Mucosa of rectum (tissue), 2 donors: ENCODE data around the gene ZNG1C.
"Not testable (repeated sequence)": the region's sequence is repeated elsewhere in the genome, so short reads cannot be mapped to it uniquely, and the experiment has no call there.

Experiments used
- H3K27ac ChIP-seq, 2 donors: one replicate each; pipeline ENCODE4 v1.7.0; 2013; ENCODE audit warnings: inconsistent platforms in 2 of 2, low read depth in 2 of 2, low read length in 2 of 2
- H3K27me3 ChIP-seq, 2 donors: one replicate each; pipeline ENCODE4 v1.7.0; 2013; ENCODE audit warnings: low read length in 2 of 2; ENCODE audit not compliant: control insufficient read depth in 2 of 2, insufficient read depth in 2 of 2
- H3K36me3 ChIP-seq, 2 donors: one replicate each; pipeline ENCODE4 v1.7.0; 2013; ENCODE audit warnings: low read length in 2 of 2; ENCODE audit not compliant: control insufficient read depth in 2 of 2, insufficient read depth in 2 of 2
- H3K4me1 ChIP-seq, 2 donors: one replicate each; pipeline ENCODE4 v1.7.0; 2013; ENCODE audit warnings: low read length in 2 of 2, mild to moderate bottlenecking in 1 of 2; ENCODE audit not compliant: control insufficient read depth in 2 of 2, insufficient read depth in 2 of 2
- H3K4me3 ChIP-seq, 2 donors: one replicate each; pipeline ENCODE4 v1.7.0; 2013; ENCODE audit warnings: low read length in 2 of 2
- H3K9ac ChIP-seq, 2 donors: one replicate each; pipeline ENCODE4 v1.7.0; 2013; ENCODE audit warnings: low read length in 2 of 2, low read depth in 1 of 2, mild to moderate bottlenecking in 1 of 2
- H3K9me3 ChIP-seq, 2 donors: one replicate each; pipeline ENCODE4 v1.7.0; 2013; ENCODE audit warnings: low read length in 2 of 2; ENCODE audit not compliant: control insufficient read depth in 2 of 2
- donor health status: healthy.
- donor health status: Normal muscosa, but diverticular disease.

Gene ZNG1C

DNA sequence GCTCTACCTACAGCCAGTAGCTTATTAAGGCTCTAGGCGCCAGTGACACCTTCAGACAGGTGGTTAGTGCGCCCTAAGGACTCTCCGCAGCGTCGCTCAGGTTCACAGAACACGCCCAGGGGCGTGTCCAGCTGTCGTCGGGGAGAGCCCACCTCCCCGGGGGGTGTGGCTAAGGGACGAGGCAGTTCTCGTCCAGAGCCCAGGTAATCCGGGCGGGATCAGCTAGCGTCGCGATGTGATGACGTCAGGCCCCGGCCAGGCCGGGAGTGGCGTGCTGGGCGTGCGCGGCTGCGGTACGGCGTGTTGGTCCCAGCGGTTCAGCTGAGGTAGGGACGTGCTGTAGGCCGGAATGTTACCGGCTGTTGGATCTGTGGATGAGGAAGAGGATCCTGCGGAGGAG lies at the start of gene ZNG1C:
ZNG1C (plus strand) TSS at position 301 of the 400 bp plus-strand sequence; CDS start at position 350, 49 bp downstream.
- not testable (repeated sequence) for H3K9me3 ChIP-seq, H3K4me3 ChIP-seq, H3K9ac ChIP-seq, H3K4me1 ChIP-seq, H3K36me3 ChIP-seq, H3K27ac ChIP-seq, H3K27me3 ChIP-seq

DNA sequence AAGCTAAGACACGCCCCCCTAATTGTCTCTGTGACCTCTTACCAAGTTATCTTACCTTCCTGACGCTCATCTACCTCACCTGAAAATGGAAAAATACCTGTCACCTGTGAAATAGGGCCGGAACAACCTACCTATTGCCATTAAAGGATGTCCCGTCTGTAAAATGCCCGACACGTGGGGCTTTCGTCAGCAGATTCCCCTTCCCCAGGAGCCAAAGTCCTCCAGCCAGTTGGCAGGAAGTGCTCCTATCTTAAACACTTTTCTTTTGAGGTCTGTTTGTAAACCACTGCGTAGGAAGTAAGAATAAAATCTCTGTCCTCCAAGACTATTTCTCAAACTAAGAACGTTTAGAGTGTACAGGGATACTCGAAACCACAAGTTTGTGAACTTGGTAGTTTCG lies 654 bp downstream of the ZNG1C start:
- H3K36me3 ChIP-seq, H3K4me1 ChIP-seq, H3K27me3 ChIP-seq, H3K4me3 ChIP-seq, H3K27ac ChIP-seq, H3K9me3 ChIP-seq, H3K9ac ChIP-seq: not testable (repeated sequence)

DNA sequence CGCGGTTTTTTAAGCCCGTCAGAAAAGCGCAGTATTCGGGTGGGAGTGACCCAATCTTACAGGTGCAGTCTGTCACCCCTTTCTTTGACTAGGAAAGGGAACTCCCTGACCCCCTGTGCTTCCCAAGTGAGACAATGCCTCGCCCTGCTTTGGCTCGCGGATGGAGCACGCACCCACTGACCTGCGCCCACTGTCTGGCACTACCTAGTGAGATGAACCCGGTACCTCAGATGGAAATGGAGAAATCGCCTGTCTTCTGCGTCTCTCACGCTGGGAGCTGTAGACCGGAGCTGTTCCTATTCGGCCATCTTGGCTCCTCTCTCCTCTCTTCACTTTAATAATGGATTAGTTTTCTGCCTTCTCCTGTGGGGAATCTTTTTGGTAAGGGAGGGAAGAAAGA lies 39.3 kb downstream of the ZNG1C start:
- H3K27ac ChIP-seq, H3K9ac ChIP-seq, H3K36me3 ChIP-seq, H3K9me3 ChIP-seq, H3K27me3 ChIP-seq, H3K4me3 ChIP-seq, H3K4me1 ChIP-seq: not testable (repeated sequence)

DNA sequence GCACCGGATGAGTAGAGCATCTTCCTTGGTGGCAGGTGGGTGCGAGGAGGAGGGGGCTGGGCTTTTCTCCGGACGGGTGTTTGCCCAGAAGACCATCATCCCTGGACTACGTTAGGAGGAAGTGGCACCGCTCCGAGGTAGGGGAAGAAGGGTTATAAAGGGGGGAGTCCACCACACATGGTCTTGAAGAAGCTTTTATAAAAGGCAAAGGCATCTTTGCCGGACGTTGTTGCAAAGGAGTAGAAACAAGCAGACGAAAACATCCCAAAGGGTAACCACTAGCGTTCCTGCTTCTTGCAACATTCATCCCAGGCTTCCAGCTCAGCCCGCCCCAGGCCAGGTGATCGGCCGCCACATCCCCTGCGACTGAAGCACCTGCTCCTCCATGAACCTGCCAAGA lies 60.8 kb downstream of the ZNG1C start, which contains the start of gene FOXD4L3:
FOXD4L3 (plus strand) TSS at position 301 of the 400 bp plus-strand sequence; CDS start at position 386, 85 bp downstream.
- not testable (repeated sequence) for H3K36me3 ChIP-seq, H3K27ac ChIP-seq

DNA sequence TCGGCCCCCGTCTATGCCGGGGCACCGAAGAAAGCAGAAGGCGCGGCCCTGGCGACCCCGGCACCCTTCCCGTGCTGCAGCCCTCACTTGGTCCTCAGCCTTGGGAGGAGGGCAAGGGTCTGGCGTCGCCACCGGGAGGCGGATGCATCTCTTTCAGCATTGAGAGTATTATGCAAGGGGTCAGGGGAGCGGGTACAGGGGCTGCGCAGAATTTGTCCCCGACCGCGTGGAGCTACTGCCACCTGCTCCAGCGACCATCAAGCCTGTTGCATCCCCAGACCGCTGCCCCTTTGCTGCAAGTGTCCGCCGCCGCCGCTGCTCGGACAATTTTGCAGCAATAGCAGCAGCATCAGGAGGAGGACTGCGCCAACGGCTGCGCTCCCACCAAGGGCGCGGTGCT lies 62.0 kb downstream of the ZNG1C start:
- not testable (repeated sequence) for H3K36me3 ChIP-seq, H3K27me3 ChIP-seq, H3K4me1 ChIP-seq, H3K9ac ChIP-seq, H3K4me3 ChIP-seq, H3K9me3 ChIP-seq, H3K27ac ChIP-seq

More for the DNA sequence above, 60.8 kb downstream of the ZNG1C start, which contains the start of gene FOXD4L3:
- not testable (repeated sequence) for H3K9ac ChIP-seq, H3K27me3 ChIP-seq, H3K4me3 ChIP-seq, H3K4me1 ChIP-seq, H3K9me3 ChIP-seq

DNA sequence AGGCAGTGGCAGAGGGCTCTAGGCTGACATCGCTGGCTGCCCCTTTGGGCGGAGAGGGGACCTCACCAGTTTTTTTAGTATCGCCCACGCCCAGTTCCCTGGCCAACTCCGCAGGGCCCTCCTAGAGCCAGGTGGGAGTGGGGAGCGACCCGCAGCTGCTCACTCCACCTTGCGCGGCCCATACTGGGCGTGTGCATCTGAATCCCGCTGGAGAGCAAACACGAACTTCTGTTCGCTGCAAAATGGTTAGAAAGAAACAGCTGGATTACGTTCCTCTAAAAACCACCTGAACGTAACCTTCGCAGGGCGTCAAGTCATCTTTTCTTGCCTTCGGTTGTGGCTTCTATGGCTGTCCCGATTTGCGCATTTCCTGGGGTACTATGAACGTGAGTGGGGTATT lies 62.4 kb downstream of the ZNG1C start:
- not testable (repeated sequence) for H3K4me1 ChIP-seq, H3K9ac ChIP-seq, H3K27ac ChIP-seq, H3K4me3 ChIP-seq, H3K27me3 ChIP-seq, H3K36me3 ChIP-seq, H3K9me3 ChIP-seq

DNA sequence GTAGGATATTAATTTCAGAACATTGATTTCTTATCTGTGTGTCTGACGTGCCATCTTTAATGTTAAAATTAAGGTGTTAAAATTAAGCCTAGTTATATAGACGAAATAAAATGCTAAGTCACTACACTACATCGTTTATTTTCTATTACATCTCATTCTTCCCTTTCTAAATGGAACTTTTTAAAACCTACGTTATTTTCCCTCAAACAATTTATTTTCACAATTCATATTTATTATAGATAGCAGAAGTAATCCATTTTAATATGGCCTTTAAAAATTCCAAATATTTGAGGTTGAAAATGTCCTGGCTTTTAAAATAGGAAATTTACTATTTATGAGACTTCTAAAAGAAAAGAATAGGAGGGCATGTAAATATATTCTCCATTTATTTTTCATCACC lies 63.0 kb downstream of the ZNG1C start:
- not testable (repeated sequence) for H3K4me1 ChIP-seq, H3K9ac ChIP-seq, H3K27ac ChIP-seq

DNA sequence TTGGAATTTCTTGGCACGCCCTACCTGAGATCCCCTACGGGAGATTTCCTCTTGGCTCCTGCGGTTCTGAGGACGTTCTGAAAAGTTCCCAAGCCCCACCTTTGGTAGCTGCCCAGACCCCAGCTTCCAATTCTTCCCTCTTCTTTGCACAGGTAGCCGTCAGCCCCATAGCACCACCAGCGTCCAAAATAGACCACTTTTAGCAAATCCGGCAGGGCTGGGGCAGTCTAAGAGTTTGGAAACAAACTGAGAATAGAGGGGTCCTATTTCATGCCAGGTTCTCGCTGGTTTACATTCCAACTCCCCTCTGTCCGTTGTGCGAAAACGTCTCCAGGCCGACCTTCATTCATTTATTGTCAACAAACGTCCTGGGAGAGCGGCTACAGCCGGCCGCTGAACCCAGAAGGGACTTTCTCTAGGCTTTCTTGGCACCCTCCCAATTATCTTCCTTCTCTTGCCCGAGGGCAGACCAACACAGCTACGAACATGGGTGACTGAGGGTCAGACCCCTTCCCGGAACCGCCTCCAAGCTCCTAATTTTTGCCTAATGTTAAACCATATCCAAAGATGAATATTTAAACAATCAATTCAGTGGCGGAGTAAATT lies 64.0 kb downstream of the ZNG1C start:
- H3K4me3 ChIP-seq, H3K9ac ChIP-seq, H3K4me1 ChIP-seq, H3K27me3 ChIP-seq, H3K27ac ChIP-seq, H3K36me3 ChIP-seq, H3K9me3 ChIP-seq: not testable (repeated sequence)

More for the DNA sequence above, 63.0 kb downstream of the ZNG1C start:
- H3K27me3 ChIP-seq, H3K4me3 ChIP-seq, H3K9me3 ChIP-seq, H3K36me3 ChIP-seq: not testable (repeated sequence)

DNA sequence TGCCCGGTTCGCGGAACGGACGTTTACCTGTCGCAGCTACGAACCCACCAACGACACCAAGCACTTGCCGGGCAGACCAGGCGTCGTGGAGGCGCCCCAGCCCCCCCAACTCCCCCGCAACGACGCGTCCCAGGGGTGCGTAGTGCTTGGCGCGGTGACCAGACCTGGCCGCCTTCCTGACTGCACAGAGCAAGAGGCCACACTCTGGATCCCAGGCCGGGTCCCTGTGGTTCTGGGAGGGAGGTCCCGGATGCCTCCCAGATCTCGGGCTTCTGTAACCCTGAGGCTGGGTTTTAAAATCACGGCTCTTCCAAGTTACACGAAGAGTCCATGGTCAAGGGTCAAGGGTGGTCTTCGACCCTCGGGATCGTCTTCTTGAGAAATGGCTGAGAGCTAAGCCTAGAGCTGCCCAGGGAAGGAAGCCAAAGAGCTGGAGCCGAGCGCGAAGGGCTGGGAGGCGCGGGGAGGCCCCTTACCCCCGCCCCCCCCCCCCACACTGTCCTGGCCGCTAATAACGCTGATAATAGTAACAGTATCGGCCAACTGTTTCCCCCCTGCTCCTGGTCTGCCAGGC lies 64.7 kb downstream of the ZNG1C start:
- not testable (repeated sequence) for H3K4me3 ChIP-seq, H3K9ac ChIP-seq, H3K27me3 ChIP-seq, H3K9me3 ChIP-seq, H3K27ac ChIP-seq, H3K36me3 ChIP-seq, H3K4me1 ChIP-seq

DNA sequence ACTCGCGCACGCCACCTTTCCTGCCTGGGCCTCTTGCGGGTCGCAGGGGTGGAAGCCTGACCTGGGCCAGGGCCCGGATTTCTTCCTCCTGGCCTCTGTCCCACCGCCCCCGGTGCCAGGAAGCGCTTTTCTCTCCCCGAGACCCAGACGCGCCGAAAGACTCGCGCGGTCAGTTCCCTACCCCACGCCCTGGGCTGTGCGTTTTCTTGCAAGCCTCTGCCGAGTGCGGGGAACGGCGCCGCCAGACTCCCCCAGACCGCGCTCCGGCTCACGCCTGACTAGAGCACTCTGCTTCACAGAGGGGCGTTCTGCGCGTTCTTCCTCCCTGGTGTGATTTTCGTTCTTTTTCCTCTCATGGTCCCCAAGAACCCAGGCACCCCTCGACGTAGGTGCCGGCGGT lies 65.3 kb downstream of the ZNG1C start:
- not testable (repeated sequence) for H3K9ac ChIP-seq, H3K4me1 ChIP-seq, H3K27me3 ChIP-seq, H3K27ac ChIP-seq, H3K36me3 ChIP-seq, H3K9me3 ChIP-seq, H3K4me3 ChIP-seq

DNA sequence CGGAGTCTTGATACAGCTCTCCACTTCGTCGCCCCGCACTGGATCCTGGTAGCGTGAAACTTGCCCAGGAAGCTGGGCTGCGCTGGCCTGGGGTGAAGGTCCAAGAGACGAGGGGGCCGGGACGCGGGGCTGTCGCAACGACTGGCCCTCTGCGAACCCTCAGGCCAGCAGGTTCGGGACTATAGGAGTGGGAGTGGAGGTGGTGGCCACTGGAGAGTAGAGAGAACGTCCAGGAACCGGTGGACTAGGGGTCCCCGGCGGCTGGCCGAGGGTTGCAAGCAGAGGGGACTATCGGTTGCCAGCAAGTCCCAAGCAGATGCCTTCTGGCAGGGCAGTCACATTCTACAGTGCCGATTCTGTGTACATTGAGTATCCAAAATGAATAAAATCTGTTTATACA lies 65.9 kb downstream of the ZNG1C start:
- H3K9ac ChIP-seq, H3K4me1 ChIP-seq, H3K27me3 ChIP-seq, H3K9me3 ChIP-seq, H3K4me3 ChIP-seq, H3K36me3 ChIP-seq, H3K27ac ChIP-seq: not testable (repeated sequence)
